HG03520 (cell line): ENCODE results near the gene CHST3.

Source experiments
- ATAC-seq: cut with Tn5 transposase; IDR thresholded peaks from one replicate; pipeline ENCODE4 v1.9.1; 2021; ENCODE audit warnings: mild to moderate bottlenecking, moderate library complexity; ENCODE audit not compliant: unreplicated experiment

Gene CHST3

DNA sequence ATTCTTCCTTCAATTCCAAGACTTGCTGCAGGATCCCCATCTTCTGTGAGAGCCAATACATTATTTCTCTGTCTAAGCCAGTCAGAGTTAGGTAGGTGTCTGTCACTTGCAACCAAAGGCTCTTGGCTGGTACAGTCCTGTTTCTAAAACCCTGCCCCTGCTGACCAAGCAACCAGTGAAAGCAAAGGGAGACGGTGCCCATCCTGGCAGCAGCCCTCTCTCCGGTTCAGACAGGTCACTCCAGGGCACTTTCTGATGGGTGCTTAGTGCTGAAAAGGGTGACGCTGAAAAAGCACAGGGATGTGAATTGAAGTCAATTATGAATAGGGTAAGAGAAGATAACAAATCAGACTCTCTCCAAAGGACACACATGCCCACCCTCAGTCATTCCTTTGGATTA is 86.7 kb downstream of the CHST3 start:
- ATAC-seq = no peak

DNA sequence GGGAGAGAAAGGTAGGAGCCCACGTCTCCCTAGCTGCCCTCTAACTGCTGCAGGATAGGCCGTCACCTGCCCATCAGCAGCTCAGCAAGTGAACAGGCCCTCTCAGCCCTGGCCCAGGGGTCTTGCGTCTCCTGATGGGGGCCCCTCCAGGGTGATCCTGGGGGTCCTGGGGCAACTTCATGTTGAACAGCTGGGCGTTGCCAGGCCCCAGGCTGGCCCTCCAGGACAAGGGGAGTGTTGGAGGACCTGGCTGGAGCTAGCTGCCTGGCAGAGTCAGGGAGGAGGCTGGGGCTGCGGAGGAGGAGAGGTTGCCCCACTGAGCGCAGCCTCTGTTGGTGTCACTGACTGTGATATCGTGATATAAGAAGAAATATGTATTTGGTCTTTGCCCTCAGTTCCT is 89.5 kb downstream of the CHST3 start:
- no peak for ATAC-seq

DNA sequence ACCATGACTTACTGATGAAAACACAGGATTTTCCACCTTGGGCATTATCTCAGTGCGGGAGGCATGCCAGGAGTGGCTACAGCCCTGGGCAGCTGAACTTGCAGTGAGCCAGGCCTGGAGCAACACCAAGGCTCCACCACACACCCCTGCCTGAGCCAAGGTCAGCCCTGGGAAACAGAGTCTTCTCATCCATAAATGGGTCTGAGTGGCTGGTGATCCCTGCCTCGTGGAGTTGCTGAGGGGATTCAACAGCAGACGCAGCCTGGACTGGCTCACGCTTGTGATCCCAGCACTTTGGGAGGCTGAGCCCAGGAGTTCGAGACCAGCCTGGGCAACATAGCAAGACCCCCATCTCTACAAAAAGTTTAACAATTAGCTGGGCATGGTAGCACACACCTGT is 91.9 kb downstream of the CHST3 start:
- ATAC-seq = no peak

DNA sequence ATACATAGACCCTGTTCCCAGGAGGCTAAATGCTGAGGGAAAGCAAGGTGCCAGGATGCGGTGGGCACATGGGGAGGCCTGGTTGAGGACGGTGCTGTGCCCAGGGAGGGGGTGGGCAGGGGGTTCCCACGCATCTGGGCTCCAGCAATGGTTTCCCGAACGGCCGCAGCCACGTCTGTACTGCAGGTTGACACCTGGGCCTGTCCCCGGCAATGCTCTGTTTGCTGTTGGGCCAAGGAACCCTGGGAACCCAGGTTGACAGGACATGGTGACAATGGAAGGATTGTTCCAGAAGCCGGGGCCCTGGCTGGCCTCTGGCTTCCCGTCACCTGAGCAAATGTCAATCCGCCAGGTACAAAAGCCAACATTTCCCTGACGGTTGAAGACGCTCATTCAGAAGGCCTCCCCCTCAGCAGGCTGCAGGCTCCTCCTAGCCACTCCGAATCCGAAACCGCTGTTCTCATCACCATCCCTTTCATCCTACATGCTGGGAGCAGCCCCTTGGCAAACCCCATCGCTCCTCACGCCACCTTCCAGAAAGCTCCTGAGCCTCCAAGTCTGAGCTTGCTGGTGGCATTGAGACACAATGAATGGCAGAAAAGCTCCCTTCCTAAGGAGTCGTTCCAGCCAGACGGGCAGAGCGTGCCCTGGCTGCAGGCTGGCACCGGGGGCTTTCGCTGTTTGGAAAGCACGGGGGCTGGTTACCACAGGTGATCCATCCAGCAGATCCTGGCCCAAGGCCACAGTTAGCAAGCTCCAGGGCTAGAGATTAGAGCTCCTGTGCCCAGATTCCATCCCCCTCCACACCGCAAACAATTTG is 92.9 kb downstream of the CHST3 start:
- ATAC-seq = no peak

DNA sequence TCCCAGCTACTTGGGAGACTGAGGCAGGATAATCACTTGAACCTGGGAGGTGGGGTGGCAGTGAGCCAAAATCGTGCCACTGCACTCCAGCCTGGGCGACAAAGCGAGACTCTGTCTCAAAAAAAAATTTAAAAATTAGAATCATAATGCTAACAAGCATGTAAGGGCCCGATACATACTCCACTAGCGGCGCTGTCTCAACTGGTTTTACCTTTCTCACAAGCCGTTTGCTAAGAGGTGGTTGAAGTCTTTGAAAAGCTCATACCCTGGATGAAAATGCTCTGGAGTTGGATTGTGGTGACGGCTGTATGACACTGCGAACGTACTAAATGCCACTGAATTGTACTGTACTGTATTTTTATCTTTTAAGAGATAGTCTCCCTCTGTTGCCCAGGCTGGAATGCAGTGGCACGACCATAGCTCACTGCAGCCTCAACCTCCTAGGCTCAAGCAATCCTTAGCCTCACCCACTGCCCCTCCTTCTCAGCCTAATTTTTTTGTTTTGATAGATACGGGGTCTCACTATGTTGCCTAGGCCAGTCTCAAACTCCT is 94.2 kb downstream of the CHST3 start:
- no peak for ATAC-seq

DNA sequence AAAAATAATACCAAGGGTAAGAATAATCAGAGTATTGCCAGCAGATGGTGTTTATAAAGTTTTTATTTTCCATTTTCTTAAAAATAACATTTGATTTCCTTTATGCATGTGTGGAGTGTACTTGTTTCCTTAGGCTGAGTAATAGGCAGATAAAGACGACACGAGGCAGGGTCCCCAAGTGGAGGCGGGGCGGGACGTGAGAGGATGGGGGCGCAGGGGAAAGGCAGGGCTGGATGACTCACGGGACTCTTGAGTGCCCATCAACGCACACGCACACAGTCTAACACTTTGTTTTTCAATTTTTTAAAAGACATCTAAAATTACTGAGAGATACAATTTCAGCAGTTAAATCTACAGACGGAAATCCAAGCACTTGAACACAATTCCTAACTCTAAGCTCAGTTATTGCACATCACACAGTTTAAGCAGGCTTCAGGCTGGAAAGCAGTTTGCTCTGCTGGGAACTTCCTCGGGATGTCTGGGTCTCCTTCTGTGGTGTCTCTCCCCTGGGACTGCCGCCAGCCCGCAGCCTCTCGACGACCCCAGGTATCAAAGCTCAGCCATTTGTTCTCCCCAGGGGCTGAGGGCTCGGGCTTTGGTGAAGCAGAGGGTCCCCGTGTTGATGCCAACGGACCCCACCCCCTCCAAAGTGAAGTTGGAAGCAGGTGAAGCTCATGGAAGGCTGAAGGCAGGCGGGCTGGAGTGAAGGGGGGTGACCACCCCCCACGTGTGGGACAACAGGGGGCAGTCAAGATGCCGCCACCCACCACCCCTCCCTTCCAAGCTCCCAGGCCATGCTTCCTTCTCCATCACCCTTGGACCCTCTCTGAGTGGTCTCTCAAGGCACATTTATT is 95.0 kb downstream of the CHST3 start:
- no peak for ATAC-seq

DNA sequence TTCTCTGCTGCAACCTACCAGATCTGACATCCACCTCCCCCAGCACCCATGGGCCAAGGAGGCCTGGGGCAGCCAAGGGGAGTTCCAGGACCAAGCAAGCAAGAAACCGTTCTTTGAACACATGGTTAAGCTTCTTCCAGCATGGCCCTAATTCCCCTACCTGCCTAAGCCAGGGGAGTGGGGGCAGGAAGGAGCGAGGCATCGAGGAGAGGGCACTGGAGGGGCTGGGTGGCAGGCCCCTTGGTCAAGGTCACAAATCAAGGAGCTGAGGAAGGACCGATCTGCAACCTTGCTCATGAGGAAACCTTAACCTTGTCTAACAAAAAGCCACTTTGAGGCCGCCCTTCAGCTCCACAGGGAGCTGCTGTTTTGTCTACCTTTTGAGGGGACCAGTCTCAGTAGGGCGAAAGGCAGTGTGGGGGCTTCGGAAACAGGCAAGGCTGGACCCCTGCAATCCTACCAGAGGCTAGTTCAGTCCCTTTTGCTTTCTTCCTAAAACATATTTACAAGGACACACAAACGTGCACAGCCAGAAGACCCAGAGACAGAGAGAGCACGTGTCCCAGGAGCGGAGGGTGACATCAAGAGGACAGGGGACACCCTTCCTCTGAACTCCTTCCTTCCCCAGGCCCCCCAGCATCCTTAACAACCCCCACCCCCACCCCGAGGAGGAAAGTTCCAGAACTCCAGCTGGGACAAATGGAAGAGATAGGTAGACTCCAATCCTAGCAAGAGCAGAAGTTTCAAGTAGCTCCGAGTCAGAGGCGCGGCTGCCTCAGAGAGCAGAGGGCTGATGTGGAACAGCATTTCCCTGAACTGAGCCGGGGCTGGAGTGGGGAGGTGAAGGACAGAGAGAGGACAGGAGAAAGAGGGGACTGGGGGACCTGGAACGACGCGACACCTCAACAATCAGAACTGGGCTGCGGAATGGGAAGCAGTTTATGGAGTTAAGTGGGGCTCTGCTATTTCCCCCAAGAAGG is 95.9 kb downstream of the CHST3 start:
- no peak for ATAC-seq

DNA sequence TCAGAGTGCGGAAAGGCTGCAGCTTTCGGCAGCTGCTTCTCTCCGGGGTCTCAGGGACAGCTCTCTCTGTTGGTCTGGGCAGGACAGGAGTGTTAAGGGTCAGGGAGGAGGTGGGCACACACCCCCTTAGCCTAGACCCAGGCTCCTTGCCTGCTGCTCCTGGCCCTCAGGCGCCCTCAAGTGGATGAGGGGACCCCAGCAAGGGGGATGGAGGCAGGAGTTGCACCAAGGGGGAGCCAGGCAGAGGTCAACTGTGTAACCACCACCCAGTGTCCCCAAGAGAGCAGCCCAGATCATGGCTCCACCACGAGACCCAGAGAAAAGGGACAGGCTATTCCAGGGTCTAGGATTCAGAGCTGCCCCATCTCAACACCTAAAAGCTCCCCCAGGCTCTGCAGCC is 97.3 kb downstream of the CHST3 start:
- ATAC-seq = no peak

DNA sequence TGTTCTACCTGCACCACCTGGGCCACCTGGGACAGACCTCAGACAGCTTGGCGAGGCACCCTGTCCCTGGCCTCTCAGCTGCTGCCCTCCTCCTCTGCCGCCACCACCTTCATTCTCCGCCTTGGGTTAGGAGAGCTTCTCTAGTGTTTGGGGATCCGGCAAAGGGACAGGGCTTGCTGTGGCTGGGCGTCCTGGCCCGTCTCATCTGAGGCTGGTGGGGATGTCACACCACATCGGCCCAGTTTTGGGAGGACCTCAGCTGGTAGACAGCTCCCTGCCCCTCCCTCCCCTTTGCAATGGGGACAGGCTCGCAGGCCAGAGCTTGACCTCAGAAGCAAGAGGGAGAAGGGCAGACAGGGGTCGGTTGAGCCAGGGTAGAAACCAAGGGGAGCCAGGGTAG is 97.7 kb downstream of the CHST3 start:
- ATAC-seq = no peak

DNA sequence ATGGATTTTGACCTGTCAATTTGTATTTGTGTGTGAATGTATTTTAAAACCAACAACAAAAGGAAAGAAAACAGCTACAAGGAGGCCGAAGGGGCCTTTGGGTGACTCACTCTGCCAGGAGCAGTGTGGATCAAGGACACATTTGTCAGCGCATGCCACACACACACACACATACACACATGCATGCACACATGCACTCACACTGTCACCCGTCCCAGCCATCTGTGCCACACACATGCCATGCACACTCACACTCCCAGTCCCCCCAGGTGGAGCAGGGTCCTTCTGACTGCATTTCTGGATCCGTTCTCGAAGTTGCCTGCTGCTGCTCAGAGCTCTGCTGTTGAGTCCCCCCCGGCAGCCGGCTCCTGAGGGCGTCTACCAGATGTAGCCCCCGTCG is 98.2 kb downstream of the CHST3 start:
- ATAC-seq = no peak
